ENCODE measurements around the gene XRCC6.

DNA sequence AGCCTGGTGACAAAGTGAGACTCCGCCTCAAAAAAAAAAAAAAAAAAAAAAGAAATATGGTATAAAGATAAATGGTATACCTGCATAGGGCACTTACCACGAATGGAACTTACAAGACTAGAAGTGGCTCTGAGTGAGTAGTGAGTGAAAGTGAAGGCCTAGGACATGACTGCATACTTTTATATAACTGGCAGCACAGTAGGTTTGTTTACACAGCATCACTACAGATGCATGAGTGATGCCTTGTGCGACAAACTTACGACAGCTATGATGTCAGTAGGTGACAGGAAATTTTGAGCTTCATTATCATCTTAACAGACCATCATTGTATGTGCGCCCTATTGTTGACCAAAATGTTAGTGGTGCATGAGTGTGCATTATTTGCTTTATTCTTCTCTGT is 17.7 kb downstream of the XRCC6 start:
- no peak for TF ChIP-seq EZH2 (IDR thresholded peaks at IDR 0.05)
- TF ChIP-seq, protein P1, sequence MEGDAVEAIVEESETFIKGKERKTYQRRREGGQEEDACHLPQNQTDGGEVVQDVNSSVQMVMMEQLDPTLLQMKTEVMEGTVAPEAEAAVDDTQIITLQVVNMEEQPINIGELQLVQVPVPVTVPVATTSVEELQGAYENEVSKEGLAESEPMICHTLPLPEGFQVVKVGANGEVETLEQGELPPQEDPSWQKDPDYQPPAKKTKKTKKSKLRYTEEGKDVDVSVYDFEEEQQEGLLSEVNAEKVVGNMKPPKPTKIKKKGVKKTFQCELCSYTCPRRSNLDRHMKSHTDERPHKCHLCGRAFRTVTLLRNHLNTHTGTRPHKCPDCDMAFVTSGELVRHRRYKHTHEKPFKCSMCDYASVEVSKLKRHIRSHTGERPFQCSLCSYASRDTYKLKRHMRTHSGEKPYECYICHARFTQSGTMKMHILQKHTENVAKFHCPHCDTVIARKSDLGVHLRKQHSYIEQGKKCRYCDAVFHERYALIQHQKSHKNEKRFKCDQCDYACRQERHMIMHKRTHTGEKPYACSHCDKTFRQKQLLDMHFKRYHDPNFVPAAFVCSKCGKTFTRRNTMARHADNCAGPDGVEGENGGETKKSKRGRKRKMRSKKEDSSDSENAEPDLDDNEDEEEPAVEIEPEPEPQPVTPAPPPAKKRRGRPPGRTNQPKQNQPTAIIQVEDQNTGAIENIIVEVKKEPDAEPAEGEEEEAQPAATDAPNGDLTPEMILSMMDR (IDR thresholded peaks at IDR 0.05) = no peak
